Measurements from ENCODE around the gene OR10D3. TPM values are rescaled to one million over a fixed set of nuclear protein-coding genes. Genes with fewer than 3 reads are reported as not detected.
"Not testable (repeated sequence)": the region's sequence is repeated elsewhere in the genome, so short reads cannot be mapped to it uniquely, and the experiment has no call there.

OR10D3 gene
- total RNA-seq, 1 experiment from 2014 or later, result not detected

DNA sequence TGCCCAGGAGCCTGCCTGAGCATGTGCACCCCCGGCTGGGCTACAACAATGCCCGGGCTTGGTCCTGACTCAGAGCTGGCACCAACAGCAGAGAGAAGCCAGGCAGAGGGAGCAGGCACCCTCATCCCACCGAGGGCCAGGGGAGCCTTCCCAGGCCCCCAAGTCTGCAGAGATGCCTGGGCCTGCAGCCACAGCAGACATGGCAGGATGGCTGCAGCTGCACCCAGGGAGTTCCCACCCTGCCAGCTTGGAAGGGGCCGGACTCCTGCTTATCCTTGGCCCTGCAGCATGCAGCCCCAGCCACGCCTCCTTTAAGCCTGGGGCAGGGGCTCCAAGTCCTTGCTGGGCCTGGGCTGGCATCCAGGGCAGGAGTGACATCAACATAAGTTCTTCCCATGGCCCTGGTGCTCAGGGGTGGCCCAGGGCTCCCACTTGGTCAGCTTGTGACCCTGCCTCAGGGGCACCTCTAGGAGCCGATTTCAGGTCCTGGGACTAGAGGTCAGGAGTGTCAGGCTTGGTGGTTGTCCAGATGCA is 26.7 kb downstream of the OR10D3 start:
- H3K27ac ChIP-seq, result no peak overlapping the region
- H3K27me3 ChIP-seq, result no peaks in the 10 kb centered on the region
- H3K9me3 ChIP-seq (replicated peaks), result no peaks in the 10 kb centered on the region
- no peak for DNase-seq
- no peaks in the 10 kb centered on the region for H3K36me3 ChIP-seq
- no peak overlapping the region for H3K4me3 ChIP-seq
- H3K4me1 ChIP-seq, result no peaks in the 10 kb centered on the region

DNA sequence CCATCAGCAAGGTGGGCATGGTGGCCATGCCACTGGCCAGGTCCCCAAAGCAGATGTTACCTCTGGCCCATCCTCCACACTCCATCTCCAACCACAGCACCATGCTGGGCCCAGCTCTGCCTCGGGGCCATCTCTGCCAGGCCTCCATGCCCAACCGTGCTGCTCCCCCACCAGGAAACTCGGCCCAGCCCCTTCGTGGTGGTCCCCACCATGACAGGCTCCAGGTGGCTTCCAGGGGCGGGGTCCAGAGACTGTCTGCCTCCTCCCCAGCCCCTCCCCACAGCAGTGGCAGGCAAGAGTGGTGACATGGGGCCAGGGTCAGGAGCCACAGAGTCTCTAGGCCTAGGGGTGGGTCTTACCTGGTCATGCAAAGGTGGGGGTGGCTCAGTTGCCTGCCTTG is 27.3 kb downstream of the OR10D3 start:
- no peak for DNase-seq
- Histone ChIP-seq H3K4me1 (no peaks in the 10 kb centered on the region), H3K27me3 (no peaks in the 10 kb centered on the region), H3K36me3 (no peaks in the 10 kb centered on the region), H3K27ac (no peak overlapping the region), H3K4me3 (no peak overlapping the region), H3K9me3 (replicated peaks) (no peaks in the 10 kb centered on the region)

DNA sequence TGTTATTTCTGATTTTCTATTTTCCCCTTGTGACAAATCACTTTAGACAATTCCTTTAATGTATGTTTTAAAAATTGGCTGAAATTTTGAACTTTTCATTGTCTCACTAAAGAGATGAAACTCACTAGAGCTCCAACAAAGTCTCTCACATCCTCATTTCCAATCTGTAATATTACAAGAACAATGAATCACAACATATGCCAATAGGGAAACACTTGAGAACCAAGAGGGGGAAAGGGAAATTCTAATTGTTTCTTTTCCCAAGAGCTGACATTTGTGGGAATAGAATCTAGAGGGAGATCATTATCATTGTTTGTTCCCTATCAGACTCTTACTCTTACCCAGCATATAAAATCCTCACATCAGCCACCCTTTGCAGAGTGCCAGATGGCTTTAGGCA is 28.2 kb downstream of the OR10D3 start:
- no peaks in the 10 kb centered on the region for H3K9me3 ChIP-seq (replicated peaks)
- no peaks in the 10 kb centered on the region for H3K36me3 ChIP-seq
- H3K27ac ChIP-seq, result no peak overlapping the region
- DNase-seq, result no peak
- no peaks in the 10 kb centered on the region for H3K27me3 ChIP-seq
- no peaks in the 10 kb centered on the region for H3K4me1 ChIP-seq
- H3K4me3 ChIP-seq, result no peak overlapping the region

DNA sequence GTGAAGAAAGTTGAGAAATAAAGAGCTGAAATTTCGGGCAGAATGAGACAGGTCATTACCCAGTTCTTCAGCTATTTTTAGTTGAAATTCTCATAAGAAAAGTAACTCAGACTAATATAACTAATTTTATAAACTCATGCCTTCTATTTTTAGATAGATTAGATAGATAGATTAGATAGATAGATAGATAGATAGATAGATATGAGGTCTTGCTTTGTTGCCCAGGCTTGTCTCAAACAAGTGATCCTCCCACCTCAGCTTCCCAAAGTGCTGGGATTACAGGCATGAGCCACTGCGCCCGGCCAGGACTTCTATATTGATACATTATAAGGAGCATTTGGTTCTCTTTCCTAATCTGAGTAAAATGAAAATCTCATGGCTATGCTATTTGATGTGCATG is 30.9 kb downstream of the OR10D3 start:
- Histone ChIP-seq H3K9me3 (replicated peaks) (no peaks in the 10 kb centered on the region), H3K27me3 (no peaks in the 10 kb centered on the region), H3K27ac (no peak overlapping the region), H3K4me1 (no peaks in the 10 kb centered on the region), H3K4me3 (no peak overlapping the region), H3K36me3 (no peaks in the 10 kb centered on the region)
- no peak for DNase-seq

DNA sequence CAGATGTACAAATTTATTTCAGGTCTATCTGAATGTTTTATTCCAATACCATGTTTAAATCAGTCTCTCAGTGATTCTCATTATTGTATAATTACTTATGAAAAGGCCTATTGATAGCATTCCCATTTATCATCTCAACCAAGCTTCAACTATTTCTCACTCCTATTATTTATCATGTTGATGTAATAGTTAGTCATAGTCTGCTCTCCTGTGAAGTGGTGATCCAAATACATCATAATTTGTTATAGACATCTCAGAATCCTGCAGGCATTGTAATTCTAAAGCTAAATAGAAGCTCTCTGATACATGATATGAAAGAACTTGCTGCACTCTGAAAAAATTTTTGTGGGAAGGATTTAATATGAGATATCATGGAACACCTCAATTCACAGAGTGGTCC is 36.0 kb downstream of the OR10D3 start:
- Histone ChIP-seq H3K27me3 (no peaks in the 10 kb centered on the region), H3K4me3 (no peak overlapping the region), H3K9me3 (replicated peaks) (no peaks in the 10 kb centered on the region), H3K36me3 (no peaks in the 10 kb centered on the region), H3K4me1 (no peaks in the 10 kb centered on the region), H3K27ac (no peak overlapping the region)
- DNase-seq, result no peak

DNA sequence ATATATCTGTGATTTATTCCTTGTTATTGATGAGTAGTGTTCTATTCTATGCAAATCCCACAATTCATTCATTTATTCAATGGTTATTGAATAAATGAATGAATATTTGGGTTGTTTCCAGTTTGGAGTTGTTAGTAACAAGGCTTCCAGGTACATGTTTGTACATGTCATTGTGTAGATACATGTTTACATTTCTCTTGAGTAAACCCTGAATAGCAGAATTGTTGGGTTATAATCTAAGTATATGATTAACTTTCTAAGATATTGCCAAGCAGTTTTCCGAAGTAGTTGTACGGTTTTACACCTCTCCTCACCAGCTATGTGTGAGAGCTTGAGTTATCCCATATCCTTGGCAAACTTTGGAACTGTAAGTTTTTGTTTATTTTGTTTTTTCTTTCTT is 39.3 kb downstream of the OR10D3 start:
- H3K36me3 ChIP-seq, result no peaks in the 10 kb centered on the region
- no peaks in the 10 kb centered on the region for H3K27me3 ChIP-seq
- H3K4me3 ChIP-seq, result no peak overlapping the region
- no peaks in the 10 kb centered on the region for H3K9me3 ChIP-seq (replicated peaks)
- no peak for DNase-seq
- H3K27ac ChIP-seq, result no peak overlapping the region
- H3K4me1 ChIP-seq, result no peaks in the 10 kb centered on the region

DNA sequence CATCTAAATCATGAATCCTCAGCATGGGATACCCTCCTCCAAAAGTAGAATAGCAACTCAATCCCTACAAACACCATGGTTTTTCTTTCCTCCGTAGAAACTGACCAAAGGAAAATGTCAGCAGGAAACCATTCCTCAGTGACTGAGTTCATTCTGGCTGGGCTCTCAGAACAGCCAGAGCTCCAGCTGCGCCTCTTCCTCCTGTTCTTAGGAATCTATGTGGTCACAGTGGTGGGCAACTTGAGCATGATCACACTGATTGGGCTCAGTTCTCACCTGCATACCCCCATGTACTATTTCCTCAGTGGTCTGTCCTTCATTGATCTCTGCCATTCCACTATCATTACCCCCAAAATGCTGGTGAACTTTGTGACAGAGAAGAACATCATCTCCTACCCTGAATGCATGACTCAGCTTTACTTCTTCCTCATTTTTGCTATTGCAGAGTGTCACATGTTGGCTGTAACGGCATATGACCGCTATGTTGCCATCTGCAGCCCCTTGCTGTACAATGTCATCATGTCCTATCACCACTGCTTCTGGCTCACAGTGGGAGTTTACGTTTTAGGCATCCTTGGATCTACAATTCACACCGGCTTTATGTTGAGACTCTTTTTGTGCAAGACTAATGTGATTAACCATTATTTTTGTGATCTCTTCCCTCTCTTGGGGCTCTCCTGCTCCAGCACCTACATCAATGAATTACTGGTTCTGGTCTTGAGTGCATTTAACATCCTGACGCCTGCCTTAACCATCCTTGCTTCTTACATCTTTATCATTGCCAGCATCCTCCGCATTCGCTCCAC is 41.7 kb downstream of the OR10D3 start:
- H3K4me3 ChIP-seq; H3K27me3 ChIP-seq; H3K36me3 ChIP-seq; H3K27ac ChIP-seq; DNase-seq; H3K9me3 ChIP-seq (replicated peaks); H3K4me1 ChIP-seq: not testable (repeated sequence)

DNA sequence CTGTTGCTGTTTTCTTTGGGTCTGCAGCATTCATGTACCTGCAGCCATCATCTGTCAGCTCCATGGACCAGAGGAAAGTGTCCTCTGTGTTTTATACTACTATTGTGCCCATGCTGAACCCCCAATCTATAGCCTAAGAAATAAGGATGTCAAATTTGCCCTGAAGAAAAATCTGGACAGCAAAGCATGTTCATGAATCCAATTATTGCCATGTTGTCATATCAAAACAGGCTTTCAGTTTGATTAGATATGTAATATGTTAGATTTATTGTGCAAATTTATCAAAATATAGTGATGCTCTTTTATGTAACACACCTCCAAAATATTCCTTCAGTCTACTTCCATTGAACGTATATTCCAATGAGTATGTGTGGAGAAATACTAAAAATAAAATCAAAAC is 42.3 kb downstream of the OR10D3 start:
- no peak for DNase-seq
- Histone ChIP-seq H3K9me3 (replicated peaks) (no peaks in the 10 kb centered on the region), H3K4me3 (no peak overlapping the region), H3K27ac (no peak overlapping the region), H3K4me1 (no peaks in the 10 kb centered on the region), H3K36me3 (no peaks in the 10 kb centered on the region), H3K27me3 (no peaks in the 10 kb centered on the region)

DNA sequence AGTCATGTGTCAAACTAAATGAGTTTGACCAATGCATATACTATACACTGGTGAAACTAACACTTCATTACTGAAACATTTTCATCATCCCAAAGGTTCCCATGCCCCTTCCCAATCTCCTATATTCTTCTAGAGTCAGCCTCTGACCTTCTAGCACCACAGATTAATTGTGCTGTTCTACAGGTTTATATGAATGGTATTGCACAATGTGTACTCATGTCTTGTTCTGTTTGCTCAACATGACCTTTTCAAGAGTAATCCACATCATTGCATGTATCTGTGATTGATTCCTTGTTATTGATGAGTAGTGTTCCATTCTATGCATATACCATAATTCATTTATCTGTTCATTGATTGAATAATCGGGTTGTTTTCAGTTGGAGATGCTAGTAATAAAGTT is 50.2 kb downstream of the OR10D3 start:
- no peaks in the 10 kb centered on the region for H3K4me1 ChIP-seq
- H3K4me3 ChIP-seq, result no peak overlapping the region
- H3K9me3 ChIP-seq (replicated peaks), result no peaks in the 10 kb centered on the region
- no peak overlapping the region for H3K27ac ChIP-seq
- no peaks in the 10 kb centered on the region for H3K27me3 ChIP-seq
- H3K36me3 ChIP-seq, result no peaks in the 10 kb centered on the region
- DNase-seq, result no peak

Other genes with a start within 250 kb of the OR10D3 start
- gene OR4D5, start 243.7 kb upstream of the OR10D3 start, total RNA-seq (2014; rRNA removed; shearing (Covaris generic)), result not detected in 2 replicates
- not detected in 2 replicates for gene OR6T1, start 239.5 kb upstream of the OR10D3 start, total RNA-seq (2014; rRNA removed; shearing (Covaris generic))
- not detected in 2 replicates for gene OR10S1, start 205.6 kb upstream of the OR10D3 start, total RNA-seq (2014; rRNA removed; shearing (Covaris generic))
- gene OR10G6, start 188.2 kb upstream of the OR10D3 start, total RNA-seq (2014; rRNA removed; shearing (Covaris generic)), result not detected in 2 replicates
- gene OR10G4, start 170.3 kb upstream of the OR10D3 start, total RNA-seq (2014; rRNA removed; shearing (Covaris generic)), result not detected in 2 replicates
- not detected in 2 replicates for gene OR10G9, start 160.3 kb upstream of the OR10D3 start, total RNA-seq (2014; rRNA removed; shearing (Covaris generic))
- not detected in 2 replicates for gene OR10G8, start 156.5 kb upstream of the OR10D3 start, total RNA-seq (2014; rRNA removed; shearing (Covaris generic))
- gene OR10G7, start 142.0 kb upstream of the OR10D3 start, total RNA-seq (2014; rRNA removed; shearing (Covaris generic)), result not detected in 2 replicates
- gene VWA5A, start 67.9 kb upstream of the OR10D3 start, total RNA-seq (2014; rRNA removed; shearing (Covaris generic)), result 34.7 and 38.1 TPM in 2 replicates
- not detected in 2 replicates for gene OR8G1, start 57.8 kb downstream of the OR10D3 start, total RNA-seq (2014; rRNA removed; shearing (Covaris generic))
- gene OR8G5, start 73.0 kb downstream of the OR10D3 start, total RNA-seq (2014; rRNA removed; shearing (Covaris generic)), result not detected in 2 replicates
- gene OR8D1, start 130.6 kb downstream of the OR10D3 start, total RNA-seq (2014; rRNA removed; shearing (Covaris generic)), result not detected in 2 replicates
- not detected in 2 replicates for gene OR8D2, start 136.9 kb downstream of the OR10D3 start, total RNA-seq (2014; rRNA removed; shearing (Covaris generic))
- gene OR8B2, start 201.2 kb downstream of the OR10D3 start, total RNA-seq (2014; rRNA removed; shearing (Covaris generic)), result not detected in 2 replicates
- gene OR8B3, start 215.7 kb downstream of the OR10D3 start, total RNA-seq (2014; rRNA removed; shearing (Covaris generic)), result not detected in 2 replicates
- gene OR8B4, start 241.5 kb downstream of the OR10D3 start, total RNA-seq (2014; rRNA removed; shearing (Covaris generic)), result not detected in 2 replicates

All from SJCRH30 (cell line).